ENCODE measurements around the gene MMP1.
"Not testable (repeated sequence)": the region's sequence is repeated elsewhere in the genome, so short reads cannot be mapped to it uniquely, and the experiment has no call there.

Gene MMP1

GRCh38 chr11:102771351-102771750, 26.6 kb downstream of the MMP1 start:
- no peak for DNase-seq
- intact Hi-C loops (cut with DNase I), result no loop called here

DNA sequence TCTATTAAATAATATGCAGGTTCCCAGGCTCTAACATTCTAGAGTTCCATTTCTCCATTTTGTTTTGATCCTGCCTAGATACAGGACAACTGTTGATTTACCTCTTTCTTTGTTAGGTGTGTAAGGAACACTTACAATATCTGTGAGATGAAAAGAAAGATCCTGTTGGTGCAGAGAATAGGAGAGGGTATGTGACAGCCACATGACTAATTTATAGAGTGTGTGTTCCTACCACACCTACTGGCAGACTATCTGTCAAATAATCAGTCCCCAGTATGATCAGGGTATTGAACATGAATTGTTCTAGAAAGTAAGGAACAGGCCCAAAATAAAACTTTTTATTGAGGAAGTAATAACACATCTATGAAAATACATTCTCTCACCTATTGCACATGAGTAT, 27.8 kb downstream of the MMP1 start:
- intact Hi-C loops (cut with DNase I), result no loop called here

GRCh38 chr11:102767800-102768199, 30.2 kb downstream of the MMP1 start:
- intact Hi-C loops (cut with DNase I), result no loop called here
- no peak for DNase-seq

More for the DNA sequence above, 27.8 kb downstream of the MMP1 start:
- no peak for DNase-seq

DNA sequence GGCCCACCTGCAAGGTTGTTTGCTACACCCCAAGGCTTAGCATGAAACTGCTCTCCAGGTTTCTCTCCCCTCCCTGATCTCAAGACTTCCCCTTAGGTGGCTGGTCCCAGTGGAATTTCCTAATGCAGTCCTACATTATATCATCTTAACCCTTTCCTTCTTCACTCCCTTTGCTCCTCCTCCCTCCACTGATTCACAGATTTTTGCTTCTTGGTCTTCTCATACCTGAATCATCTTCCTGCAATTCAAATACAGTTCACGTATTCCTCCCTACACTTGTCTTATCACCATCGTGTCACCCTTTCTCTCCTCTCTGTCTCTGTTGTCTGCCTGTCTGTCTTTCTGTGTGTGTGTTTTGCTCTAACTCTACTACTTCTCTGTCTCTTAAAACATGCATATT, 34.5 kb downstream of the MMP1 start:
- intact Hi-C loops (cut with DNase I), result no loop called here
- DNase-seq, result no peak

DNA sequence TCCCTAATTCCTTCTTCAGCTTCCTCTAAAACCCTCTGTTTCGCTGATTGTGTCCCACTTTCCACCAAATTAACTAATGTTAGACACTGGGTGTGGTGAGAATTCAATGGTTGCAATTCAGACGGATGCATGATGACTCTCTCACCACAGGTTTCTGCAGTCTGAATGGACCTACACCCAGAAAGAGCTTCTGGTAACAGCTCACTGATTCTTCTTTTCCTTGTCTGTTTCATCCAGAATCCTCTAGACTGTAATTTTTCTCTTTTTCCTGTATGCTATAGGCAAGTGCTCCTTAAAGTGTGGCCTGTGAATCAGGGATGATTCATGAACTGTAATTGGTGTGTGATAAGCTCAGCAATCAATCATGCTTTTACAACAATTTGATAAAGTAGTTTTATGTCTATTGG, 35.6 kb downstream of the MMP1 start:
- peak in 2 of 42 donors; percentile 8 to 16 for DNase-seq
- intact Hi-C loops (cut with DNase I), result no loop called here

- no peak for DNase-seq
- intact Hi-C loops (cut with DNase I), result no loop called here
Observed at GRCh38 chr11:102761646-102762238, 36.2 kb downstream of the MMP1 start.

GRCh38 chr11:102760344-102761035, 37.5 kb downstream of the MMP1 start:
- intact Hi-C loops (cut with DNase I), result no loop called here
- DNase-seq, result peak in 4 of 42 donors; percentile 5 to 15 (median 10)

DNA sequence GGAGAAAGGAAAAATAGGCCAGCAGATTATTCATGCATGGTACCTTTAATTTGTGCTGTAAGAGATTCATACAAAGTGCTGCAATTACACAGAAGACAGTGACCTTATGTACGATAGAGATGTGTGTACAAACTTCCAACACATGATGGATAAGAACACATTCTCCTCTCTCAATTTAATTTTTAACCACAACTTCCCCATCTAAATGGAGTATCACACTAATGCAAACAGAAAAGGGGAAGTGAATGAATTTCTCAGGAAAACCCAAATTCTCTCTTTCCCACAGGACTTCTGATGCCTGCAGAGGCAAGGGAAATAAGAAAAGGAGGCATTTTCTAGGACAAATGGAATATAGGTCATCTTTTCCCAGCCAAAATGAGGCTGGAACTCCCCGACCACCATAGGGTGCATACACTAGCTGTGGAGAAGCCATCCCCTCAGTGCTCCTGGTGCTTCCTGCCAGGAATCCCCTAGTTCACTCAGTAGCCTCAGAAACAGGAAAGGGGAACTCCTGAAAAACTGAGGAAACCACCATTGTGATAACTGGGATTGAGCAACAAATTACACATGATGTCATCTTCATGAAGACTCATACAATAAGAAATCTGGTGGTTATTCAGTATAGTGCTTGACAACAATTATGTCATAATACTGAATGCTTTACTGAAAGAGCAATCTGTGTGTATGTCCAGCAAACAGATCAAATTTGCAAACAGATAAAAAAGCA, 40.0 kb downstream of the MMP1 start:
- intact Hi-C loops (cut with DNase I), result no loop called here
- no peak for DNase-seq

DNA sequence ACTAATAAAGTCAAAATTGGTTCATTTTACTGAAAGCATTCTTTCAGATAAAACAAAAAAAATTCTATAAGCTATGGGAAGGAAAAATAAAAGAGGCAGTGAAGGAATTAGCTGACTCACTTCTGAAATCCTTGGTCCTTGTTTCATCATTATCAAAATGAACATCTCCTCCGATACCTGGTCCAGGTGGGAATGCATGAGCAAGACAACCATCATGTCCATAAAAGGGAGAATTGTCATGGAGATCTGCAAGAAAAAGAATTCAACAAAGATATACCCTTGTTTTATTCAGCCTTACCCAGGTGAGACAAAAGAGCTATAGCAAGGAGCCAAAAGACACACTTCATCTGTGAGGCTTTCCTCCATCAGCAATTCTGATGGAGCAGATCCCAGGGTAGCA, 44.7 kb downstream of the MMP1 start:
- intact Hi-C loops (cut with DNase I), result no loop called here
- DNase-seq, result no peak

- intact Hi-C loops (cut with DNase I), result no loop called here
- no peak for DNase-seq
Observed at GRCh38 chr11:102751673-102752072, 46.3 kb downstream of the MMP1 start.

- intact Hi-C loops (cut with DNase I), result no loop called here
Observed at GRCh38 chr11:102749101-102749722, 48.7 kb downstream of the MMP1 start.

GRCh38 chr11:102746746-102747578, 51.0 kb downstream of the MMP1 start:
- DNase-seq; intact Hi-C loops (cut with DNase I): not testable (repeated sequence)

More at GRCh38 chr11:102749101-102749722, 48.7 kb downstream of the MMP1 start:
- DNase-seq, result no peak
